IPS-18c (cell line): ENCODE measurements around the gene NMNAT3.

Experiments
- H3K4me3 ChIP-seq: 2 replicates; pipeline ENCODE4 v1.7.0; 2013; ENCODE audit warnings: low read depth, mild to moderate bottlenecking, low read length, moderate library complexity; ENCODE audit not compliant: insufficient read depth
- H3K9me3 ChIP-seq: one replicate; pipeline ENCODE4 v1.6.1; 2013; ENCODE audit warnings: mild to moderate bottlenecking, low read length, moderate library complexity; ENCODE audit not compliant: control insufficient read depth, insufficient read depth

Gene NMNAT3

DNA sequence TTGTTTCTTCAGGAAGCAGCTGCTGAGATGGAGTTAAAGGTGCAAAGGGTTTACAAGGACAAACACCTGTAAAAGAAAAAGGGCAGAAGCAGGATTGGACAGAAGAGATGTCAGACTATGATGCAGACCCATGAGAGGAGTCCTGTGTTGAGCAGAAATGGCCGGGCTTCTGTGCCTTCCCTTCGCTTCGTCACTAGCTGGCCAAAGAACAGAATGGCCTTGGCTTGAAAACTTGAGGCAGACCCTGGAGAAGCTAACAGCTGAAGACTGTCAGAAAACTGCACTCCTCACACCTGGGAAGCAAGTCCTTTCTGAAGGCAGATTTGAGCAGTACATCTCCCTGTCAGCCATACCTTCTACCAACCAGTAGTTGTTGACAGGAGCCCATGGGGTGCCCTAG is 8.4 kb upstream of the NMNAT3 start:
- H3K4me3 ChIP-seq = no peak overlapping the region
- H3K9me3 ChIP-seq = no peaks in the 10 kb centered on the region

DNA sequence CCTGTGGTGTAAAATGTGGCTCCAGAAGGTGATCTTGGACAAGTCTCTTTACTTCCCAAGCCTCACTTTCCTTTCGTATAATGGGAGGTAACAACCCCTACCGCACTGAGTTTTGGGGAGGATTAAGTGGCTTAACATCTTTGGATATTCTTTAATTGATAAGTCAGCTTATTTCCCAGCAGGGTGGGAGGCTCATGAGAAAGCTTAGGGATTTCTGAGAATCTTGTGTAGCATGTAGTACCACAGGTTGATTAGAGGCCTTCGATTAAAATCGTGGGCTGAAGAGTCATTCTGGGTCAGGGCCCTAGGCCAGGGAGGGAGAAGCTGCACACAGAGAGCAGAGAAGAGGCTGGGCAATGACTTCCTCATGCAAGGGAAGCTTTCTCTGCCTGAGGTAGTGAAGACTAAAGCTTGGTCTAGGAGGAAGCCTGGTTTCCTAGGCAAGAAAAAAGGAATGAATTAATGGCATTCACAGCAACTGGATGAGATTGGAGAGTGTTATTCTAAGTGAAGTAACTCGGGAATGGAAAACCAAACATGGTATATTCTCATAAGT is 1.5 kb upstream of the NMNAT3 start:
- Histone ChIP-seq H3K9me3 (no peaks in the 10 kb centered on the region), H3K4me3 (no peak overlapping the region)

DNA sequence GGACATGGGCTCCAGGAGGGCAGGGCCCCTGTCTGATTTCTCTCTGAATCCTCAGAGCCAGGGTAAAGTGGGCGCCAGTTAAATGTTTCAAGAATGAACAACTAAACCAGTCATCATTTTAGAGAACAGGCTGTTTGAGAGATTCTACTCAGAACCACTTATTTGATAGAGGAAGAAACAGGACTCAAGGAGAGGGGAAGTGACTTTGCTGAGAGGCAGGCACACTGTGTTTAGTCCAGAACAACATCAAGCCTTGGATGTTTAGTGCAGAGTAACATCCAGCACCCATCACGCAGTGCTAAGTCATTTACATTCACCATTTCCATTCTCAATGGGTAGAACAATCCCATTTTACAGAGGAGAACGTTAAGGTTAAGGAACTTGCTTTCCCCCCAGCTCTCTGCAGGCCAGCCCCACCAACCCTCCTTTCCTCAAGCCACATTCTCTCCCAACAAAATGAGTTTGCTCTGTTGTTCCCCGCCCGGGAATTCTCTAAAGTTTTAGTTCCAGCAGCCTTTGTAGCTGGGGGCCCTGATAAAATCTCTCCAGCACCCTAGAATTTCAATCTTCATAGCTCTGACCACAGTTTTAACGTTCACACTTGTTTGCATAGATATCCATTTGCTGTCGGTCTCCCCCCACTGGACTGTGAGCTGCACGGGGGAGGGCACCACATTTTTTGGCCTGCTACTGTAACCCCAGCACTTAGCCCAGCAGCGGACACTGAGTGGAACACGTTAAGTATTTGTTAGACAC is 962 bp downstream of the NMNAT3 start:
- no peaks in the 10 kb centered on the region for H3K9me3 ChIP-seq

DNA sequence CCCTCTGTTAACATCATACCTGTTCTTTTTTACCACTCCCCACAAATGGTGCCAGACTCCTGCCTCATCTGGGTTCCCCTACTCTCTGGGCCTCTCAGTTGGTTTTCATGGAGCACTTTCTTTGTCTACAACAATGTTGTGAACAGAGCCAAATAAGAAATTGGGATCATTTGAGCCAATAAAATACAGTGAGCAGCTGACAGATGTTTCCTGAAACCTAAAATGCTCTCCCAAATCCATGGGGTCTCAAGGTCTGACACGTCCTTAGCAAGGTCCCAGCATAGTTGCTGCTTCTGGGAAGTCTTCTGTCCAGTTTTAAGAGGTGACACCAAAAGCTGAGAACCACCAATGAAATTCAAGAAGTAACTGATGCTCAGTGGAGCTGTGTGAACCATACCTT is 1.7 kb downstream of the NMNAT3 start:
- H3K9me3 ChIP-seq = no peaks in the 10 kb centered on the region
- H3K4me3 ChIP-seq = no peak overlapping the region

More for the DNA sequence above, 962 bp downstream of the NMNAT3 start:
- peak overlapping the region; percentile 66; the same call in 1 of the 2 replicates for H3K4me3 ChIP-seq

DNA sequence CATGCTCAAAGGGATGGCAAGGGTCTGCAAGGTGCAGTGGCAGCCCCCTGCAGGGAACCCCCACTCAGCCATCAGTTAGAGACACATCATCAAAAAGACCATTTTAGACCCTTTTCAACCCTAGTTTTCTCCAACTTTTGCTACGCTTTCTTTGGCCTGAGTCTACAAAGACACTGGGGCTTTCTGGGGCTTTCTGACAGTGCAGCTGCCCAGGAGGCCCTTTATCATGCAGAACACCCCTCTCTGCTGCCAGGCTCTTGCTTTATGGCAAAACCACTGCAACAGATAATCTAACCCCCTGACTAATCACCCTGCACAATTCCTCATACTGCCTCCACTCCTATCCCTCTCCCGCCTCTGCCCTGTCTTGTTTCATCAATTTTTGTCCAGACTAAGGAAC is 2.4 kb downstream of the NMNAT3 start:
- H3K9me3 ChIP-seq = no peaks in the 10 kb centered on the region

DNA sequence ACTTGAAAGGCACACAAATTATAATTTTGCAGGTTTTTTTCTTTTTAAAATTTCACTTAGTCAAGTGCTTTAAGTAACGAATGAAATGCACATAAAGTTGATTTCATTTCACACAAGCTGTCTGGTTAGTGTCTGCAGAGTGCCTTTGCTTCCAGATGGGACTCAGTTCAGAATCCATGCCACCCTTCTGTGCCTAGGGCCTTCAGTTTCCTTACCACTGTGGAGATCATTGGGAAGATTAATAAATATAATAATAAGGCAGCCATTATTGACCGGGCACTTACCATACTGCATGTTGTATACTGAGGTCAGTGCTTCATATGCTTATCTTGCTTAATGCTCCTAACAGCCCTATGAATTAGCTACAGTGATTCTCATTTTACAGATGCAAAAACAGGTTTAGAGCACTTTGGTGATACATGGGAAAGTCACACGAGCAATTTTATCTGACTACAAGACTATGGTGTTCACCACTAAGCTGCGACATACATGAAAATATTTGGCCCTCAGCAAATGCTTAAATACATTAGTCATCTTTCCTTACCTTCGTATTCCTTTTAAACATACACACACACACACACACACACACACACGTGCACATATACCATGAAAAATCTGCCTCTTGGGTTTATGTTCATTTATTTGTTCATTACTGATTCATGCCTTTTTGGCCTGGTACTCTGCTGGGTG is 3.1 kb downstream of the NMNAT3 start:
- Histone ChIP-seq H3K4me3 (no peak overlapping the region), H3K9me3 (no peaks in the 10 kb centered on the region)

More for the DNA sequence above, 2.4 kb downstream of the NMNAT3 start:
- H3K4me3 ChIP-seq = no peak overlapping the region

DNA sequence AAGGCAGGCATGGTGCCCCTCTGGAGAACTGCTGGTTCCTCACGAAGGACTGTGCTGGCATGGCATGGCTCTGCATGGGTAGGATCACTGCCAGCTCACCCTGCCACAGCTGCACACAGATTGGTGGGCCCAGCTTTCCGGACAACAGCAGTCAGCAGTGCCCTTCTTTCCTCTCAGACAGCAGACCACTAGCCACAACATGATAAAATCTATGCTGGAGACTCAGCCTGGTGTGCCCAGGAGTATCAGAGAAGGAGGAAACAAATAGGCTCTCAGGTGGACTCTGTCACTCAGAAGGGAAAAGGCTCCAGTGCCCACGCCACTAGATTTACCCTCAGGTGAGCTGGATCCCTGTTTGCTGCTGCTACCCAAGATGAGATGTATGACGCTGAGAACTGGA is 4.9 kb downstream of the NMNAT3 start:
- H3K4me3 ChIP-seq = no peak overlapping the region
- no peaks in the 10 kb centered on the region for H3K9me3 ChIP-seq

DNA sequence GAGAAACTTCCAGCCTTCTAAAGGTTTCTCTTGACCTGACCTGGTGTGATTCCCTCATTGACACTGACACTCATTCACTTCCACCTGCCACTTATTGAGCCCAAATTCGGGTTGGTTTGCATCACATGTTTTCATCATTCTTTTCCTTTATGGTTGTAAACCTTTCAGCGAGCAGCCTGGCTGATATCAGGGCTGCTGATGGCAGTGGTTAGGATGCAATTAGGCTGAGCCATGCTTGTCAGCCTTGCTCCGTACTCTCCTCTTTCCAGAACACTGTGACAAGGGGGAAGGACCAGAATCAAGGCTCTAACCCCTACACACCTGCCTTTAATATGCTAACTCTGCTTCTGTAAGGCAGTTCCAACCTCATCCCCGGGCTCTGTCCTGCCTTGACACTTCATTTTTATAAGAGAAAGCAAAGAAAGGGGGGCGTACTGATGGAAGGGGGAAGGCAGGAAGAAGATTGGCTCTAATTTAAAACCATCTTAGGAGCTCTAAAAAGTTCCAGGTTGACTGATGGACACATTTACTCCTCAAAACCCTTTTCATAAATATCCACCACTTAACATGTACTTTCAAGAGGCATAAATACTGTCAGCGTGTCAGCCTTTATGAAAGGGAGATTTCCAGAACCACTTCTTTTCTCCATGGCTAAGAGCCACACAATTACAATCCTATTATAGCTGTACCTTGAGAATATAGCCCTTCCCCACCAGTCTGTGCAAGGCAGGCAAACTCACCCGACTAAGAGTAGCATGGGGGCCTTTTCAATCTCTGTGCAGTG is 5.7 kb downstream of the NMNAT3 start:
- no peak overlapping the region for H3K4me3 ChIP-seq
- no peaks in the 10 kb centered on the region for H3K9me3 ChIP-seq

DNA sequence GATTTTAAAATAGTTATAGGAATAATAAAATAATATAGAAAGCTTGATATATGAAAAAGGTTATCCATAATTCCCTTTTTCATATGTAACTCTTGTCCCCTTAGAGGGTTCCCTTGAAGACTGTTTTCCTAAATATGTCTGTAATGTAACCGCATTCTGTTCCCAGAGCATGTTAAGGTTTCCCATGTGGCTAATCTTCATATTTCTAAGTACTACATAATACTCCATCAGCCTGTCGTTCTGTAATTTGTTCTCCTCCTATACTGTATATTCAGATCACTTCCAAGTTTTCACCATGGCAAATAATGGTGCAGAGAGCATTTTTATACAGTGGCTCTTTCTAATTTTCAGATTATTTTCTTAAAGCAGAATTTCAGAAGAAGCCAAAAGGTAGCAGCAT is 6.7 kb downstream of the NMNAT3 start:
- H3K9me3 ChIP-seq = no peaks in the 10 kb centered on the region
- H3K4me3 ChIP-seq = no peak overlapping the region

DNA sequence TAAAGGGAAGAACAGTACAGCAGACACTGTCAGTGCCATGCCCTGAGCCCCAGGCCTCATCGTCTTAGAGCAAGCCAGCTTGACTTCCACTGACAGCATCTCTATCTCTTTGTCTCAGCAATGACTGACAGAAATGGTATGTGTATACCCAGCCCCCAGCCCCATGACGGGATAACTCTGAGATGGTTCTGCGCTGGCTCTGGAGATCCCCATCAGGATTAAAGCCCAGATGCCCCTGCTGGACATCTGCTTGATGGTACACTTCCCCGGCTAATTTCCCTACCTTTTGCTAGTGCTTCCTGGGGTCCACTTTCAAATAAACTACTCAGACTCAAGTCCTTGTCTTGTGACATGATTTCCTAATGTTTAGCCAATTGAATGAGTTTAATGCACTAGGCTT is 7.6 kb downstream of the NMNAT3 start:
- H3K4me3 ChIP-seq = no peak overlapping the region
- H3K9me3 ChIP-seq = no peaks in the 10 kb centered on the region

DNA sequence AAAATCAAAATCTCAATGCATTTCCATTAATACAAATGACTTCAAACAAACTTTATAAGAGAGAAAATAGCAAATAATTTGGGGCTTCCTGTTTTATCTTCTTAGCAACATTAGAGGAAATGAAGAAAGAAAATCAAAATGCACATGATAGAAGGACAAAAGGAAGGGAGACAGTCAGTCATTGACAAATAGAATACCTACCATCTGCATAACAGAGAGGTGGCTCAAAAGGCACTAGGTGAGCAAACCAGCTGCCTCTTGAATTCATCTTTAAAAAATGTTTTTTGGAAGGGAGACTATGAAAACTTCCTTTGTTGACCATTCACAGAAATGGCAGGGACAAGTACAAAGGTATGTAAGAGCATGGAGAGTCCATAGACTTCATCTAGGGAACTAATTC is 9.4 kb downstream of the NMNAT3 start:
- H3K9me3 ChIP-seq = no peaks in the 10 kb centered on the region

DNA sequence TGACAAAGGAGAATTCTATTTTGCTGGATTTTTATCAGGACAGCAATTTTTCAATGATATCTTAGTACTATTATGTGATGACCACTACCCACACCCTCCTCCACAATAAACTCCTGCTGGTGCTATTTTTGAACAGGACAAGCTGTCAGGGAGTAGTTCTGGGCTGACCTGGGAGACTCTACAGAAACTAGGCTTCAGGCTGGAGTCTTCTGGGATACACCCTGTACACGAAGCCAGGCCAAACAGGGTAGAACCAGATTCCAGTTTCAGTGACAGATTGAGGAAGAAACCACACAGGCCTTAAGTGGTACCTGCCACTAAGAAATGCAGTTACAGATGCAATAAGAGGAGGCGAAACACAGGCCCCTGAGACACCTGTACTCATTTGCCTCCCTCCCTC is 12.8 kb downstream of the NMNAT3 start:
- H3K9me3 ChIP-seq = no peaks in the 10 kb centered on the region

More for the DNA sequence above, 9.4 kb downstream of the NMNAT3 start:
- no peak overlapping the region for H3K4me3 ChIP-seq

DNA sequence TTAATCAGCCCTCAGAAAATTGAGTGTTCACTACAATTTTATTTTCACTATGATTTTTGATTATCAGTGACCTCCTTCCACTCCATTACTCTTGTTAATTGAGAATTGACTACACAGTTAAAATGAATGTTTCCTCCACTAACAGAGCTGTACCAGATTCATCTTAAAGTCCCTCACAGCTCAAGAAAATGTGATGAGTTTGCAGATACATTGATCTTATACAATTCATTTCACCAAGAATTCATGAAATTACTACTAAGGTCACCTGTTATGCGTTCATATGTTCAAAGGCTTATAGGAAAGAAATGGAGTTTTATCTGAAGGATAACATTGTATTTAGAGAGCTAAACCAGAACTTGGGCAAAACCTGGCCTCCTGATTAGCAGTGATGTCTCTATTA is 17.5 kb downstream of the NMNAT3 start:
- H3K9me3 ChIP-seq = no peaks in the 10 kb centered on the region
- H3K4me3 ChIP-seq = no peak overlapping the region

More for the DNA sequence above, 12.8 kb downstream of the NMNAT3 start:
- no peak overlapping the region for H3K4me3 ChIP-seq

DNA sequence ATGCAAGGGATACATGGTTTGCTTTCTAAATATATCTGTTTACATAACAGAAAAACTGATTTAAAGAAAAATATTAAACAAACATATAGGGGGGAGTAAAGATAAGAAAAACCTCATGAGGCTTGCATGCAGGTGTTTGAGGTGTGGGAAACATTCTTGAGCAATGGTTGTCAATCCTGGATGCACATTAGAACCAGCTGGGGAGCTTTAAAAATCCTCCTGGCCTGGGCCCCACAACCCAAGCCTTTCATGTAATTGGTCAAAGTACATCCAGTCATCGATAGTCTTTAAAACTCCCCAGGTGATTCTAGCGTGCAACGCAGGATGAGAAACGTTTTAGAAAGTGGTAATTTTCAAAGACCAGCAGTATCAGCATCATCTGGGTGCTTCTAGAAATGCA is 18.3 kb downstream of the NMNAT3 start:
- Histone ChIP-seq H3K9me3 (no peaks in the 10 kb centered on the region), H3K4me3 (no peak overlapping the region)

DNA sequence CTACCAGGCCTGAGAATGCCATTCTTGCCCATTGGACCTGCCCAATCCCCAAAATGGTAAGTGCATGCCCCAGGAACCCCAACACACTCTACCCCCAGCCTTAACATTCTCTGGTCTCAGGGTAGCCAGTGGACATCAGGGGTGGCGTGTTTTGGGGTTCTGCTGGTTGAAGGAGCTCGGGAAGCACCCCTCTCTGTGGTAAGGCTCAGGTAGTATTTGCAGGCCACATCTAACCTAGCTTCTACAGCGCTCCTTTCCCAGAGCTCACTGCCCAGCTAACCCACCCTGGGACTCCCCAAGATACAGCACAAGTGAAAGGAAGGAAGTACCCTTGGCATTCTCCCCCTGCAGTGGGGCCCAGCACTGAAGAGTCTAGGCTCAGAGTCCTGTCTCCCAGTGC is 19.8 kb downstream of the NMNAT3 start:
- Histone ChIP-seq H3K9me3 (no peaks in the 10 kb centered on the region), H3K4me3 (no peak overlapping the region)

DNA sequence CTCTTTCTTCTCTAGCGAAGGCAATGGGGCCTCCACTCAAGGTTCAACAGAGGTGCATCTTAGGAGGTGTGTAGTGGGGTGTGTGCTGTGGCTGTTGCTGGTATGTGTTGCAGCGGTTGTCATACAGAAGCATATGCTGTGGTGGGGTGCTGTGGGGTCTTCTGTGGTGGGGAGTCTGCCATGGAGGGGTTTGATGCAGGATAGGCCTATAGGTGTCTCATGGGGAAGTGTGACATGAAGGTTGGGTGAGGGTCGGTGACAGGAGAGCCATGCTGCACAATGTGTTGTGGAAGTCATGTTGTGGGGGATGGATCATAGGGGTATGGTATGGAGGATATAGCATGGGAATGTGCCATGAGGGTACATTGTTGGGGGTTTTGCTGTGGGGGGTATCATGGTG is 20.3 kb downstream of the NMNAT3 start:
- no peaks in the 10 kb centered on the region for H3K9me3 ChIP-seq

DNA sequence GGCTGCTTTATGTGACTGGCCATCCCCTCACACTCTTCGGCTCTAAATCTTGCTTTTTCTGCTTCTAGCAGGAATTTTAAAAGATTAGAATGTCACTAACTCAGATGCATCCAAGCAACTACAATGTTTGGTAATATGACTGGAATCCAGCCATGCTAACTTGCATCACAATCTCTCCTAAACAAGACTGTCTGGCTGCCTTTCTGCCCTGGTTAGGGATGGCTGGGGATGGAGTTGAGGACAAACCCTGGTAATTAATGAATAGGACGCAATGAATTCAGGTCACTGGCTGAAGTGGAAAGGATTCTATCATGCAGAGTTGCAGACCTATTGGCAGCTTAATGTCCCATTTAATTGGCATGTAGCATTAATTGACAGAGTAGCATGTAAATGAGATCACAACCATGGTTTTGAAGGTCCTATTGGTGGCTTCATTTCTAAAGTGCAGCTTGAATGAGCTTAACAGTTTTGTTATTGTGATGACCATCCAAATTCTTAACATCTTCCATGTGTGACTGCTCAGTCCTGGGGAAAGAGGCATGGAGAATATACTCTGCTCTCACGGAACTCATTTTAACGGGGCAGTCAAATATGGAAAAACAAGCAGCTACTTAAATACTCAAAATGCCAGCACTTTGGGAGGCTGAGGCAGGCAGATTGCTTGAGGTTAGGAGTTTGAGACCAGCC is 21.7 kb downstream of the NMNAT3 start:
- no peak overlapping the region for H3K4me3 ChIP-seq
- H3K9me3 ChIP-seq = no peaks in the 10 kb centered on the region

More for the DNA sequence above, 20.3 kb downstream of the NMNAT3 start:
- no peak overlapping the region for H3K4me3 ChIP-seq
